HepG2 (cell line): Measurements from ENCODE around the gene USP30. TPM values are rescaled to one million over a fixed set of nuclear protein-coding genes. Genes with fewer than 3 reads are reported as not detected.

Experiments
- ATF7-NPFF ChIP-seq: sonication (generic); formaldehyde crosslinking; IDR thresholded peaks from 2 replicates; pipeline ENCODE4 v1.8.1; 2023; ENCODE audit warnings: mild to moderate bottlenecking, low read depth, missing genetic modification reagents, moderate library complexity
- BORCS8-MEF2B ChIP-seq: sonication (generic); formaldehyde crosslinking; IDR thresholded peaks from 2 replicates; pipeline ENCODE4 v1.8.0; 2022; ENCODE audit warnings: mild to moderate bottlenecking, missing genetic modification reagents
- FOXK1 ChIP-seq: sonication (generic); formaldehyde crosslinking; IDR thresholded peaks from 2 replicates; pipeline ENCODE4 v1.4.0; 2020; ENCODE audit warnings: low read depth, missing genetic modification reagents, borderline replicate concordance
- SMAD9 ChIP-seq: sonication (generic); formaldehyde crosslinking; IDR thresholded peaks from 2 replicates; pipeline ENCODE4 v1.5.1; 2020; ENCODE audit warnings: mild to moderate bottlenecking, missing genetic modification reagents
- ZBTB7B ChIP-seq: sonication (generic); formaldehyde crosslinking; IDR thresholded peaks from 2 replicates; pipeline ENCODE4 v1.4.0; 2020; ENCODE audit warnings: missing genetic modification reagents
- ZFX ChIP-seq: sonication (generic); formaldehyde crosslinking; IDR thresholded peaks from 2 replicates; pipeline ENCODE4 v1.4.0; 2020; ENCODE audit warnings: mild to moderate bottlenecking, low read depth, missing genetic modification reagents, moderate library complexity
- ZNF124 ChIP-seq: sonication (generic); formaldehyde crosslinking; IDR thresholded peaks from 2 replicates; pipeline ENCODE4 v1.4.0; 2020; ENCODE audit warnings: missing genetic modification reagents
- ZNF234 ChIP-seq: sonication (generic); formaldehyde crosslinking; conservative IDR thresholded peaks from 2 replicates; pipeline ENCODE4 v1.5.1; 2020; ENCODE audit warnings: mild to moderate bottlenecking, missing genetic modification reagents
- ZNF552 ChIP-seq: sonication (generic); formaldehyde crosslinking; IDR thresholded peaks from 2 replicates; pipeline ENCODE4 v1.9.0; 2022; ENCODE audit warnings: missing genetic modification reagents, mild to moderate bottlenecking, borderline replicate concordance
- ZNF614 ChIP-seq: IDR thresholded peaks from 2 replicates; pipeline ENCODE4 v1.6.1; 2018; ENCODE audit warnings: missing biosample characterization, missing genetic modification reagents, inconsistent platforms, borderline replicate concordance
- ZNF780A ChIP-seq: sonication (generic); formaldehyde crosslinking; IDR thresholded peaks from 2 replicates; pipeline ENCODE4 v1.8.0; 2022; ENCODE audit warnings: mild to moderate bottlenecking, missing genetic modification reagents, moderate library complexity
- polyA plus RNA-seq, 8 experiments: library from polyadenylated mRNA; depleted of rRNA in 3 of 8; stranded (reverse) in 7 of 8; unstranded in 1 of 8; fragments of >200 nt; fragmentation: Illumina TruSeq in 4 of 8; extraction: Trizol in 4 of 8; gene quantifications; 2 replicates each; pipeline versions ENCODE4 v1.2.1 to v1.2.3, GENCODE V29; 2011 to 2016; ENCODE audit warnings: low read depth in 4 of 8, missing spikeins in 1 of 8, mixed read lengths in 1 of 8; ENCODE audit not compliant: insufficient read depth in 1 of 8
- total RNA-seq, 5 experiments: library from RNA; depleted of rRNA; stranded (reverse); fragments of >200 nt; fragmentation: Illumina TruSeq; extraction: Trizol; gene quantifications; 2 replicates each; pipeline ENCODE4 v1.2.3, GENCODE V29; 2016; ENCODE audit warnings: low read depth in 1 of 5
- TF ChIP-seq, protein P1 (sequence below): sonication (generic); formaldehyde crosslinking; IDR thresholded peaks from 2 replicates; pipeline ENCODE4 v1.4.0; 2020; ENCODE audit warnings: missing genetic modification reagents

Gene USP30
- total and polyA plus RNA-seq, 2 of the 13 experiments (the other 11 are each of a cell fraction or from before 2014, with no cell fraction given) = 11.2 to 20.8 TPM

DNA sequence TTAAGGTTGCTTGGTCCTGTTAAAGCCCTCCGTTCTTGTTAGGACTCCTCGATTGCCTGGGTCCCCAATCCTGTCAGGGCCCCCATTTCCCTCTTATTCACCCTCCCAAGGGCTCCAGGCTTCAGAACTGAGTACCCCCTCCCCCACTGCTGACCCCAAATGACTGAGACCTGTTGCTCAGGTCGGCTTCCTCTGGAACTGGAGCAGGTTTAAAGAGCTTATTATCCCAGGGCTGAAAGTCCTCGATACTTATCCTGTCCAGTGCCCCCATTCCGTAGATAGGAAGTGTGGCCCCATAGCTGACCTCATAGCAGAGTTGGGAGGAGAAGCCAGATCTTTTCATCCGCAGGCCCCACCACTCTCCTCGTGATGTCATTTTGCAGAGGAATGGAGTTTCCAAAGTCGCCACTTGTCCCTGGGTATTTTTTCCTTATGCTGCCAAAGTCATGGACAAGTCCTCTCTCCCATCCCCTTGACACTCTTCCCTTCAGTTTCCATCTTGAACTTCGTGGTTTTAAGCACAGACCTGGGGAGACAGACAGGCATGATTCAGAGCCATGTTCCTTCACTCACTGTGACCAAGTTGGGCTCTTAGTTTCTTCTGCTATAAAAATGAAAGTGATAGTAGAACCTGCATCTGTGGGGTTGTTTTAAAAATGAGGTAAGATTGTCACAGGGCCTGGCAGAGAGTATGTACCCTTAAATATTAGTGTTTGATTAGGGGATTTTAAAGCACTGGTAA lies 1.2 kb downstream of the USP30 start (continued):
- no peak for TF ChIP-seq ZNF552 (CRISPR knock-in tag)
- TF ChIP-seq ZFX (CRISPR knock-in tag) = peak; percentile 4; the same call in 1 of the 2 replicates
- TF ChIP-seq, protein P1, sequence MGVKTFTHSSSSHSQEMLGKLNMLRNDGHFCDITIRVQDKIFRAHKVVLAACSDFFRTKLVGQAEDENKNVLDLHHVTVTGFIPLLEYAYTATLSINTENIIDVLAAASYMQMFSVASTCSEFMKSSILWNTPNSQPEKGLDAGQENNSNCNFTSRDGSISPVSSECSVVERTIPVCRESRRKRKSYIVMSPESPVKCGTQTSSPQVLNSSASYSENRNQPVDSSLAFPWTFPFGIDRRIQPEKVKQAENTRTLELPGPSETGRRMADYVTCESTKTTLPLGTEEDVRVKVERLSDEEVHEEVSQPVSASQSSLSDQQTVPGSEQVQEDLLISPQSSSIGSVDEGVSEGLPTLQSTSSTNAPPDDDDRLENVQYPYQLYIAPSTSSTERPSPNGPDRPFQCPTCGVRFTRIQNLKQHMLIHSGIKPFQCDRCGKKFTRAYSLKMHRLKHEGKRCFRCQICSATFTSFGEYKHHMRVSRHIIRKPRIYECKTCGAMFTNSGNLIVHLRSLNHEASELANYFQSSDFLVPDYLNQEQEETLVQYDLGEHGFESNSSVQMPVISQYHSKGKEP (CRISPR knock-in tag) = 0 out of 2 replicates have a peak, but pooled peaks have one; percentile 54
- no peak for TF ChIP-seq ATF7-NPFF (CRISPR knock-in tag)
- no peak for TF ChIP-seq ZNF124 (CRISPR knock-in tag)
- TF ChIP-seq ZNF234 = no peak
- no peak for TF ChIP-seq SMAD9 (CRISPR knock-in tag)
- TF ChIP-seq BORCS8-MEF2B = no peak
- TF ChIP-seq FOXK1 (CRISPR knock-in tag) = 0 out of 2 replicates have a peak, but pooled peaks have one; percentile 6
- TF ChIP-seq ZNF780A (CRISPR knock-in tag) = no peak
- 0 out of 2 replicates have a peak, but pooled peaks have one; percentile 29 for TF ChIP-seq ZNF614 (CRISPR knock-in tag)
- 0 out of 2 replicates have a peak, but pooled peaks have one; percentile 8 for TF ChIP-seq ZBTB7B (CRISPR knock-in tag)
